ENCODE results near the gene TBX15.

Gene TBX15

DNA sequence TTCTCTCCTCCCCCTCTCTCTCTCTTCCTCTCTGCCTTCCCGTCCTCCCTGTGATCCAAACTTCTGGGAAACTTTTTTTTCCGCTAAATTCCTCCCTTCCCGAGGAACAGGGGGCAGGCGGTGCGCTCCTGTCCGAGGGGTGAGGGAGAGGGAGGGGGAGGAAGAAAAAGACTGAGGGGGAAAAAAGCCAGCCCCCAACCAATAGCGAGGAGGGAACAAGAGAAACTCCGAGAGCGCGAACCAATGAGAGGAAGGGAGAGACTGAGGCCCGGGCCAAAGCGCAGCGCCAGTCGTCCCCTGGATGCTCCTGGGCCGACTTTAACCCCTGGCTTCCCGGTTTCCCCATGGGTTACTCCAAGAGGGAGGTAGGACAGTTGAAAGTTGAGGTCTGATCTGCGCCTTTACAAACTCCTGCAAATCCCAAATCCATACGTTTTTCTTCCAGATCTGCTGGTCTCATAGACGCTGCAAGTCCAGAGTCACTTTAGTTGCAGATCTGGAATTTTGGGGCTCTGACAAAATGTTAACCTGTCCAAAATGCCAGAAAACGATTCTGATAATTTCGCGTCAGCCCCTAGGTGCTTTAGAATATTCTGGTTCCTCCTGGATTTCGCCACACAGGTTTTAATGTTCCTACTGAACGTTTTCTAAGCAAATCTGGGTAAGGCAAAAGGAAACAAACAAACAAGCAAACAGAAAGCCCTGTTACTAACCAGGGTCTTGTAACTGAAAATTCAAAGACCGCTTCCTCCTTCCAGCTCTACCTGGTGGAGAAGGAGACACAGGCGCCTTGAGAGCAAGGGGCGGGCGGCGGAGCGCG is at the start of gene TBX15:
TSS of gene TBX15 (minus strand) at position 158 of the 820 bp plus-strand sequence. CDS start 548 bp downstream, outside the sequence.
- no peaks in the 10 kb centered on the region for H3K4me1 ChIP-seq (ENCODE audit: insufficient read depth, low read length)
- no peak within 1 kb of the TSS for H3K4me3 ChIP-seq (ENCODE audit: low read depth in 1 of 2, low read length in 2 of 2)
- H3K79me2 ChIP-seq (ENCODE audit: insufficient read depth, low read length), result no peaks in the 10 kb centered on the region
- no peaks in the 10 kb centered on the region for H3K36me3 ChIP-seq (ENCODE audit: insufficient read depth, low read length)
- no peak within 1 kb of the TSS for H3K9ac ChIP-seq (ENCODE audit: low read depth, low read length)
- H3K27ac ChIP-seq (ENCODE audit: low read length), result no peak within 1 kb of the TSS
- no peak within 1 kb of the TSS for H3K4me2 ChIP-seq (ENCODE audit: insufficient read depth, low read length)
- H4K20me1 ChIP-seq (ENCODE audit: insufficient read depth, low read length), result no peaks in the 10 kb centered on the region
- no peak within 1 kb of the TSS for H2AFZ ChIP-seq (ENCODE audit: low read depth, low read length)
- DNase-seq (no peak), ATAC-seq (ENCODE audit: insufficient read depth, low read depth) (no peak)
- no peaks in the 10 kb centered on the region for H3K9me3 ChIP-seq (ENCODE audit: insufficient read depth, low read length, severe bottlenecking)
- no peak for TF ChIP-seq EZH2 (IDR thresholded peaks at IDR 0.05; ENCODE audit: borderline replicate concordance, low read depth, low read length, severe bottlenecking)
- TF ChIP-seq, protein P1, sequence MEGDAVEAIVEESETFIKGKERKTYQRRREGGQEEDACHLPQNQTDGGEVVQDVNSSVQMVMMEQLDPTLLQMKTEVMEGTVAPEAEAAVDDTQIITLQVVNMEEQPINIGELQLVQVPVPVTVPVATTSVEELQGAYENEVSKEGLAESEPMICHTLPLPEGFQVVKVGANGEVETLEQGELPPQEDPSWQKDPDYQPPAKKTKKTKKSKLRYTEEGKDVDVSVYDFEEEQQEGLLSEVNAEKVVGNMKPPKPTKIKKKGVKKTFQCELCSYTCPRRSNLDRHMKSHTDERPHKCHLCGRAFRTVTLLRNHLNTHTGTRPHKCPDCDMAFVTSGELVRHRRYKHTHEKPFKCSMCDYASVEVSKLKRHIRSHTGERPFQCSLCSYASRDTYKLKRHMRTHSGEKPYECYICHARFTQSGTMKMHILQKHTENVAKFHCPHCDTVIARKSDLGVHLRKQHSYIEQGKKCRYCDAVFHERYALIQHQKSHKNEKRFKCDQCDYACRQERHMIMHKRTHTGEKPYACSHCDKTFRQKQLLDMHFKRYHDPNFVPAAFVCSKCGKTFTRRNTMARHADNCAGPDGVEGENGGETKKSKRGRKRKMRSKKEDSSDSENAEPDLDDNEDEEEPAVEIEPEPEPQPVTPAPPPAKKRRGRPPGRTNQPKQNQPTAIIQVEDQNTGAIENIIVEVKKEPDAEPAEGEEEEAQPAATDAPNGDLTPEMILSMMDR (IDR thresholded peaks at IDR 0.05; ENCODE audit: borderline replicate concordance, extremely low read depth, low read length, poor library complexity, severe bottlenecking), result no peak
- peaks cover 8% of the 10 kb centered on the region for H3K27me3 ChIP-seq (ENCODE audit: insufficient read depth, low read length, poor library complexity)

DNA sequence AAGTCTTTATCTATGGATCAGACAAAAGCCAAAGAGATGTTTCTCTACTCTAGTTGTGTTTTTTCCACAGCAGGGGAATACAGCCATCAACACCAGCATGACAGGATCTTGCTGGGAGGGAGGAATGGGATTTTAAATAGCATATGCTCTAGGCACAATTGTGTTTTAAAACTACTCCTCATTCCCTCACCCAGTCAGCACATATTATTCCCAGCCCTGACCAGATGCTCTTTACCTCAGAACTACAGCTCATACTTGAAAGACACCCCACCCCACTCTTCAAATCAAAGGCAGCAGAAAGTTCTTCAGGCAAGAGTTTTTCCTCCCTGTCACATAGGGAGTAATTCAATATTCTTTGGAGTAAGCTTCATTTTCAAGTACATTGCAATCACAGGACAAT is 46.2 kb upstream of the TBX15 start:
- no peaks in the 10 kb centered on the region; the same call in 1 of the 2 replicates for H3K36me3 ChIP-seq (ENCODE audit: insufficient read depth, low read length)
- ATAC-seq (ENCODE audit: insufficient read depth, low read depth) (no peak), DNase-seq (no peak)
- H3K27ac ChIP-seq (ENCODE audit: low read length), result no peak overlapping the region
- no peak overlapping the region for H3K4me3 ChIP-seq (ENCODE audit: low read depth in 1 of 2, low read length in 2 of 2)
- no peak overlapping the region for H3K9ac ChIP-seq (ENCODE audit: low read depth, low read length)
- no peak overlapping the region for H2AFZ ChIP-seq (ENCODE audit: low read depth, low read length)
- TF ChIP-seq, protein P1 (IDR thresholded peaks at IDR 0.05; ENCODE audit: borderline replicate concordance, extremely low read depth, low read length, poor library complexity, severe bottlenecking), result no peak
- TF ChIP-seq EZH2 (IDR thresholded peaks at IDR 0.05; ENCODE audit: borderline replicate concordance, low read depth, low read length, severe bottlenecking), result no peak
- no peaks in the 10 kb centered on the region for H3K9me3 ChIP-seq (ENCODE audit: insufficient read depth, low read length, severe bottlenecking)
- H3K4me1 ChIP-seq (ENCODE audit: insufficient read depth, low read length), result no peaks in the 10 kb centered on the region
- H3K79me2 ChIP-seq (ENCODE audit: insufficient read depth, low read length), result no peaks in the 10 kb centered on the region
- no peak overlapping the region for H3K4me2 ChIP-seq (ENCODE audit: insufficient read depth, low read length)
- H3K27me3 ChIP-seq (ENCODE audit: insufficient read depth, low read length, poor library complexity), result no peaks in the 10 kb centered on the region
- H4K20me1 ChIP-seq (ENCODE audit: insufficient read depth, low read length), result no peaks in the 10 kb centered on the region

DNA sequence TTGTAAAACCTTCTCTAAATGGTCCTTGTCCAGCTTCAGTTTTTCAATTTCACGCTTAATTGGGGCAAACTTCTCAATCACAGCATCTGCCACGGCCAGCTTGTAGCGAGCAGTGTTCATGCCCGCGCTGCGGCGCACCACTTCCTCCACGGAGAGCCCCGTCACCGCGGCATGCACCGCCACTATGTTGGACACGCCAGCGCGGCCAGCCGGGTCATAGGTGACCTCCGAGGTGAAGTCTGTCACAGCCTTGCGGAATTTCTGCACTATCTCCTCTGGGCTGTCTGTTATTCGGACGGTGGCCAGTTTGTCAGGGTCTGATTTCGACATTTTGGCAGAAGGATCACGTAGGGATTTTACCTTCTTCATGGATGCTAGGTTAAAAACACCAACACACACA is 44.8 kb upstream of the TBX15 start:
- Histone ChIP-seq H3K79me2 (ENCODE audit: insufficient read depth, low read length) (no peaks in the 10 kb centered on the region), H4K20me1 (ENCODE audit: insufficient read depth, low read length) (no peaks in the 10 kb centered on the region), H3K9me3 (ENCODE audit: insufficient read depth, low read length, severe bottlenecking) (no peaks in the 10 kb centered on the region), H3K27me3 (ENCODE audit: insufficient read depth, low read length, poor library complexity) (no peaks in the 10 kb centered on the region), H2AFZ (ENCODE audit: low read depth, low read length) (no peak overlapping the region), H3K9ac (ENCODE audit: low read depth, low read length) (no peak overlapping the region), H3K36me3 (ENCODE audit: insufficient read depth, low read length) (no peaks in the 10 kb centered on the region; the same call in 1 of the 2 replicates), H3K27ac (ENCODE audit: low read length) (no peak overlapping the region), H3K4me2 (ENCODE audit: insufficient read depth, low read length) (no peak overlapping the region), H3K4me1 (ENCODE audit: insufficient read depth, low read length) (no peaks in the 10 kb centered on the region), H3K4me3 (ENCODE audit: low read depth in 1 of 2, low read length in 2 of 2) (no peak overlapping the region)
- no peak for ATAC-seq (ENCODE audit: insufficient read depth, low read depth)
- DNase-seq, result no peak
- TF ChIP-seq, protein P1 (IDR thresholded peaks at IDR 0.05; ENCODE audit: borderline replicate concordance, extremely low read depth, low read length, poor library complexity, severe bottlenecking), result no peak
- TF ChIP-seq EZH2 (IDR thresholded peaks at IDR 0.05; ENCODE audit: borderline replicate concordance, low read depth, low read length, severe bottlenecking), result no peak

Measured in DND-41 (cell line).